SK-N-MC (cell line): ENCODE results near the gene GLCE.

Experiments used
- EZH2 ChIP-seq: fragments of 200-600 bp; sonication (generic); IDR thresholded peaks from one replicate; pipeline ENCODE4 v1.6.1; 2017; ENCODE audit warnings: antibody characterized with exemption
- POLR2AphosphoS5 ChIP-seq: IDR thresholded peaks from 2 replicates; pipeline ENCODE4 v1.6.1; 2012; ENCODE audit warnings: mild to moderate bottlenecking, low read depth, low read length, borderline replicate concordance

DNA sequence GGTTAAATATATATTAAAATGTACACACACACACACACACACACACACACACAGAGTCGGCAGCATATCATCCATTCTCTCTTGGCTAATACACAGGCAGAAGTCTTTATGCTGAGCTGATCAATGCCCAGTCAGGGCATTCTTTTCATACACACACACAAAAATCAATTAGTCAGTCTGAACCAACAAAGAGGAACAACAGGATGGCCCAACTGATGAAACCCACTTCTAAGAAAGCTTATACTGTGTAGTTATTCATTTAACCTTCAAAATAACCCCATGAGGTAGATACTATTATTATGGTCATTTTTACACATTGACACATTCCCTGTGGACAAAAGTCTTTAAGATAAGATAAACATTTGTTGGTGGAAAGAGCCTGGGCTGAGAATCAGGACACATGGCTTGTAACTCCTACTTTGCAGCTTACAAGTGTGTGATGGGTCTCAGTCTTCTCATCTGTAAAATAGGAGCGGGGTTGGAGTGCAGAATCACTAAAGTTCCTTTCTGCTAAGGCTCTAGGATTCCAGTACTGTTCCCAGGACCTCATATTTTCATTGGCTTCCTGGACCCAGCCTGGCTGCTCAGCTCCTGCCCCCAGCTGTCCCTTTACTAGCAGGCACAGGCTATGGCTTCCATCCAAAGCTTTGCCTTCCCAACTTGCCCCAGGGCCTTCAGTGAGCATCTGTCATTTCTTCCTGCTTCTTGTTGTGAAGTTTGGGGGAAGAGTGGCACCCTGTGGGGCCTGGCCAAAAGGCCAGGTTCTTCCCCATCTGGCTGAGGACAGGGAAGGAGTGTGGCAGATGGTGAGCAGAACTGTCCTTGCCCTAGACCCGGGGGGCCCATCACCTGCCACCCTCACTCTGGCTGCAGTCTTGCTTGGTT lies 27.2 kb upstream of the GLCE start:
- TF ChIP-seq POLR2AphosphoS5: no peak
- no peak for TF ChIP-seq EZH2
